Bone marrow (tissue), 2 donors: ENCODE measurements around the gene FAM83C.
A peak's percentile ranks its signal among the peaks of the same experiment; 100 is the strongest.
"Not testable (repeated sequence)": the region's sequence is repeated elsewhere in the genome, so short reads cannot be mapped to it uniquely, and the experiment has no call there.

ENCODE experiments used
- DNase-seq, 2 donors: peaks; one replicate each; lab custom pipeline; 2025; lab: John Stamatoyannopoulos, UW

The FAM83C gene

DNA sequence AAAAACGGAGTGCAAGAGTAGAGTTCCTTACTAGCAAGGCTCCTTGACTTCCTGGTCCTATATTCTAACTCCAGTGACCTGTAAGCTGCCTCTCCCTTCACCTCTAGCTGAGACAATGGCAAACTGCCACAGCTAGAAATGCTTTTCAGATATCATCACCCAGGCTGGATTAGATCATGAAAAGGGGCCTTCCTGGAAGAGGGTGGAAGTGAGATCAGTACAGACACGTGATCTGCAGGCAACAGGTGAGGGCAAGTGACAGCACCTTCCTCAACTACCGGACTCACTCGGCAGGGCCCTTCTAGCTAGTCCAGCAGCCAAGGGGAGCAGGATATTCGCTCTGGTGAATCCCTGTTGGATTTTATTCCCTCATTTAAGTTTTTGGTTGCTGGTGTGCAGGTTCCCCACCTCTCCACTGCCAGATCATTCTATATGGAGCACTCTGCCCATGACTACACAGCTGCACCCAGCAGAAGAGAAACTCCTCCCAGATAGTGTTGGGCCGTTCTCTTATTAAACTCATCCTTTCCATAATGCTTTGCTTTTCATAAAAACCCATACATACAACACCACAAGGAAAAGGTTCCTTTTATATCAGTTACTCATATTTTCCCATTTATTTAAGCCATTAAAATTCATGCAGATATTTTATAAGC lies 26.4 kb upstream of the FAM83C start:
- no peak for DNase-seq

- DNase-seq = no peak
Observed at GRCh38 chr20:35317416-35318210, 25.4 kb upstream of the FAM83C start.

DNA sequence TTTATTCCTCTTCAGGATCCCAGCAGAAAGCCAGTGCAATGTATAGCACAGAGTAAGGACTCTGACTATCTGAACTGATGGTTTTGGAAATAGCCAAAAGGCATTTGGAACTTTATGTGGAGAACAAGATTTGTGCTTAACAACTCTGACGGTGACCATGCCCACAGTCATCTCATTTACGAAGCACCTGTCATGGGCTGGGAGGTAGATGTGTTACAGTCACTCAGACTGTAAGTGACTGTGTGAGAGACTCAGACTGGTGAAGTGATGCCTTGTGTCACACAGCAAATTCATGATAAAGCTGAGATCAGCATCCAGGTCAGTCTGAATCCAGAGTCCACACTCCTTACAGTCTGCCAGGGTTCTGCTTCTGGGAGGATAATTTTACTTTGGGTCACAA lies 23.9 kb upstream of the FAM83C start:
- no peak for DNase-seq

GRCh38 chr20:35315632-35316020 lies 23.4 kb upstream of the FAM83C start:
- not testable (repeated sequence) for DNase-seq

GRCh38 chr20:35314816-35315631 lies 22.8 kb upstream of the FAM83C start:
- DNase-seq = no peak

DNA sequence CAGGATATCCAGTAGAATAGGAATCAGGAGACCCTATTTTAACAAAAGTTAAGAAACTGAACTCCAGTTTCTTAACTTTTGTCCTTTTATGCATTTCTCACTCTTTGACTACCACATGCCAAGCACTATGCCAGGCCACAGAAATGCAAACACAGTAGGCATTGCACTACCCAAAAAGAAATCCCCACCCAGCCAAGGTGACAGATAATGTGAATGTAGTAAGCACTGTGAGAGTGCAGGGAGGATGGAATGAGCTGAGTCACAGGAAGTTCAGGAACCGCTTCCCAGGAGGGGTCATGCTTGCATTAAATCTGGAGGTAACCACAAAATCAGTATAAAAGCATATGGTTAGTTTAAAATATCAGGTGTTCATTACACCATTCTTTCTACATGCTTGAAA lies 20.1 kb upstream of the FAM83C start:
- no peak for DNase-seq

DNA sequence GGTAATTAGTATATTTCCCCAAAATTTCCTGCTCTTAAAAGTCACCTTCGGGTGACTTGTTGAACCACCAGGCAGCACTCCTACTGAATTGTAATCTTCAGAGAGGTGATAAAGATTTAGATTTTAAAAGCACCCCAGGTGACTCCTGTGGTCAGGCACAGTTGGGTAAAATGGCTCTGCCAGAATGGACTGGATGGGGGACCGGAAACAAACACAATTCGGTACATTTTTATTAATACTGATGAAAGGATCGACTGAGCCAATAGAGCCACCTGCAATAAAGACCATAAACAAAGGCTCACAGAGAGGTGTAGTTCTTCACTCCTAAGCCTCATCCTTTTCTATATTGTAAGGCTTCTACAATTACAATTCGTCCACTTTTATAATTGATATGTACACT lies 19.6 kb upstream of the FAM83C start:
- DNase-seq = no peak

GRCh38 chr20:35311409-35311808 lies 19.2 kb upstream of the FAM83C start:
- DNase-seq = no peak

DNA sequence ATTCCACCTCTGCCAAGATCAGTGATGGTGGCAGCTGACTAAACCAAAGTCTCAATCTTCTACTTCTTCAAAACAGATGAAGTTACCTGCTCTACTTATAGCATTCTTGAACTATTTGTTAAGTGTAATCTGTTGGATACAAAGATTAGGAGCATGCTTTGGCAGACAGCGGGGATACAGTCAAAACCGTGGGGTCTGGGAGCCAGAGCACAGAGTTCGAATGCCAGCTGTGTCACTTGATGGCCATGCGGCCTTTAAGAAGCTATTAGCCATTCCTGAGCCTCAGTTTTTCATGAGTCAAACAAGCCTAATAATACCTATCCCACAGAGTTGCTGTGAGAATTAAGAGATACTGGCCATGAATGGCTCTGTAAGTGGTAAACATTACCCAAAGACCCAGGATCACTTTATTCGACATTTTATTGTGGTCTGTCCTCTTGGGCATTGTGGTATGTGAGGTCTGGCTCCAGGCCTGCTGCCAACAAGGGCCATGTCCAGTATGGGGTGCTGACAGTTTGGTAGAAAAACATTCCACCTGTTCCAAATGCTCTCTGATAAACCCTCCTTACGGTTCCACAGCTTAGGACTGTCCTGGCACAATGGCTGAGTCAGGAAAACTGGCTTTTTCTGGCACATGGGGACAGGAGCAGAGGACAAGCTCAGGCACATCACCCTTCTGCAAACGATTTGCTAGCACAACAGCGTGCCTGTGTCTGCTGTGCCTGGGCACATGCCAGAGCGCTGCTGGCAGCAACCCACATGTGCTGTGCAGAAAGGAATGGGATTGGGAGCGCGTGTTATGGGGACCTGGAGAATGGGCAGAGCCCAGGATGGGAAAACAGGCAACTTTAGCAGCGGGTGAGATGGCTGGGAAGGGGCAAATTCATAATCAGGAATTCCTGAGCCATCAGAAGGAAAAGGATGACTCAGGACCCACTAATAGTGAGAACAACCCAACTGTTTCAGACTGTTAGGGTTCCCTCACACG lies 15.7 kb upstream of the FAM83C start:
- DNase-seq = no peak

DNA sequence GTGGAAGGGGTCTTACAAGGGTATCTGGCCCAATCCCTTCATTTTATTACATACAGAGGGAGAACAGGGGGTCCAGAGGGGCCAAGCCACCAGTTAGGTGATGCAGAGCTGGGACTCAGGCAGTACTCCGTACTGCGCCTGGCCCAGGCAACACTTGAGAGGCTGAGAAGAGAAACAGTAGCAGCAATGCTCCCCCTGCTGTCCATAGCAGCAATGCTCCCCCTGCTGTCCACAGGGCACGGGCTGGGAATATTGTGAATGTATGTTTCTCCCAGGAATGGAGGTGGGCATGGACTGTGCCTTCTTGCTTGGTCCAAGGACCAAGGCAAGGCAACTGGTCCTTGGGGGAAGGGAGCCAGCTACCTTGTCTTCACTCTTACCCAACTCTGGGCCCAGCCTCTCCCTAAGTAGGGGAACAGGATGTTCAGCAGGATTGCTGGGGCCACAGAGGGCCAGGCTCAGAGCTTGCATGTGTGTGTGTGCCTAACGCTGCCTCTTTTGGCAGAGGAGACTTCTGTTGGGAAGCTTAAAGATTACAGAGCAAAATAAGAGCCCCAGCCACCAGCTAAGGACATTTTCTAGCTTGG lies 14.8 kb upstream of the FAM83C start:
- DNase-seq = peak in 1 of 2 donors; percentile 30

GRCh38 chr20:35305682-35306556 lies 13.7 kb upstream of the FAM83C start:
- peak; percentile 21 to 48 for DNase-seq

DNA sequence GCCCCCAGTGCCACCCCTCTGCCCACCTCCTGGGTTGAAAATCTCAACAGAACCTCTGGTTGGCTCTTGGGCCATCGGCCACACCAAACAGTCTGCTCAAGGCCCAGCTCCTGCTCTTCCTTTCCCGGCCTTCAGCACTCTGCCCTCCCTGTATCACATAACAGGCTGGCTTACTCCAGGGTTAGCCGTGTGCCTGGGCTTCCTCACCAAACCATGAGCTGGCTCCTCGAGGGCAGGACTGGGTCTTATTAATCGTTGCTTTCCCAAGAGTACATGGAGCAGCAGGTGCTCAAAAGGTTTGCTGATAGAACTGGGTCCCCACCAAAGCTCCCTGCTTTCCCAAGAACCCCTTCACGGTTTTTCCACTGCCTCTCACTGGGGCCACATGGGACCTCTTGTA lies 12.7 kb upstream of the FAM83C start:
- no peak for DNase-seq

DNA sequence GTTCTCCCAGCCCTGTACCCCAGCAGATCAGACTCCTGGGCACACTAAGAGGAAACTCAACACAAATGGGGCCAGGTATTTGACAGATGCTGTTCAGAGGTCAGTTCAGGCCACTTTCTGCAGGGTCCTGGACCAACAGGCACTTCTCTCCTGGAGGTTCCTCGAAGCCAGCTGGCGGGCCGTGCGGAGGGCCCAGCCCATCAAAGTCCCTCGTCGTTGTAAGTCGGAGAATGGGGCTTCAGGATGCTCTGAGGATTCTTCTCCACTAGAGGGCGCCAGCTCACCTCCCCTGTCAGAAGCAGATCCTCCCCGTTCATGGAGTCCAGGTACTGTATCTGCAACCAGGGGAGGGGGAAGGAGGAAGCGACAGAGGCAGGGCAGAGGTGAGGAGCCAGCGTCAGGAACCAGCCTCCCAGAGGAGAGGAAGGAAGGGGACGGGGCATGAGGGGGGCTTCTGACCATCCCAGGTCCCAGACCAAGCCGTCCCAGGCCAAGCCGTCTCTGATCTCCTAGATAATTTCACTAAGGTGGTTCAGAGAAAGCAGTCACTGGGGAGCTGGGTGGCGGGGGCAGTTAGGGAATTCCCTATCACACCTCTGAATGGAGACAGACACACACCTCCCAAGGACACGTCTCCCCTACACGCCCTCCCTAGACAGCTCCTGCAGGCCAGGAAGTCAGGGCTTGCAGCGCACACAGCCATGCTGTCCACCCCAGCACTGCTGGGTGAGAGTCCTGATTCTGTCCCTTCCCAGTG lies 11.7 kb upstream of the FAM83C start:
- peak; percentile 45 to 76 for DNase-seq

DNA sequence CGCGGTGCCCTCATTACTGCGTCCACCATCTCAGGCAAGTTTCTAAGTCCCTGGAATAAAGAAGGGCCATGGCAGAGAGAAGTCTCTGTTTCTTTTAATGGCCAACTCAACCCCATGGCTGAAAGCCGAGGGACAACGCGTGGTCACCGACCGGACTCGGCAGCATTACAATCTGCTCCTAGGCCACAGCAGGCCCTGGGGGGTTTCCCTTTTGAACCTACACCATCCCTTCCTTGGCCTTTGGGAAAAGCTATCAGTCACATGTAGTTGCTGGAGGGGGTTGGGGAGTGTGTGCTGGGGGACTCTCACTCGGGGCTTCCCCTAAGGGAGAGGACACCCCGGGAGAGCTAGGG lies 11.1 kb upstream of the FAM83C start:
- DNase-seq = no peak

DNA sequence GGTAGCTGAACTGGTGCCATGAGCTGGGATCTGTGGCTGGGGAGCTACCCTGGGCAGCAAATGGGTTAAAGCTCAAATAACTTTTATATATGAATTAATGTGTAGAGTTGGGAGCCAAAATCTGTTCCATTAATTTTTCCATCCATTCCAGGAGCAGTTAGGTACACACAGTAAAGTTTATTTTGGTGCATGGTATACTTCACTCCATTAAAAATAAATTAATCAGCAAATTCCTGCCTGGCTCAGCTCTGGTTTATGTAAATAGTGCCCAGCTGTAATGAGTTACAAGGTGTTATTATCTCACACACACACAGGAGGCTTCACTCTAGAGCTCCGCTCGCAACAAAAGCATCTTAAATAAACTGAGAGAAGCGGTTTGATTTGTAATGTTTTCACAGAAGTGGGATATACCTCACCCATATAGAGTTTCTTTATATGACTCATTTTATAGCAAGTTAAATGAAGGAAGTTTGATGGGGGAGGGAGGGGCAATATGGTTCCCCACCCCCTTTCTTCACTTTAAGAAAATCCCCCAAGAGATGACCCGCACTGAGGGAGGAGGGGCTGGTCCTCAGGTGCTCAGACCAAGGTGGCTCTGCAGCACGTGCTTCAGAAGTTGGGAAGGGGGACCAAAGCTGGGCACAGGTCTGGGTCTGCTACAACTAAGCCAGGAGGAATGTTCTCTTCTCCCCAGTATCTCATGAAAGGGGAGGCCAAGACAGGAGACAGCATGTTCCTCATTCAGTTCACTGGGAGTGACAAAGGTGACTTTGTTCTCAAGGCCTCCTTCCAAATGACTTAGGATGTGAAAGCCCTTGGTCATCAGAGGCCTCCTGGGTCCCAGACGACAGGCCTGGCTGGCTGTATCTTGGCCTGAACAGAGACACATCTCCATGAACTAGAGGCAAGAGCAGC lies 10.5 kb upstream of the FAM83C start:
- no peak for DNase-seq

DNA sequence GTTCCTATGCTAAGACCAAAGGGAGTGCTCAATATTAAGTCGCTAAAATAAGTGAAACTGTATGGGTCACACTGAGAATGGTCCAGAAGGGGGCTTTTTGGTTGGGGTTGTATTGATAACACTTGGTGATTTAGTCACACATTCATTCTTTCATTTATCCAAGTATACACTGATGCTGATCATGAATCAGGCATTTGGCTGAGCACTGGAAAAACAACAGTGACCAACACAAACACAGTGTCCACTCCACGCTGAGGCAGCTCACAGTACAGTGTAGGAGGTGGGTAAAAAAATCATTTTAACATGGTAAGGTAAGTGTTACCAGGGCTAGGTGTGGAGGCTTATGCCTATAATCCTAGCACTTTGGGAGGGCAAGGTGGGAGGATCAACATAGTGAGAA lies 9.2 kb upstream of the FAM83C start:
- no peak for DNase-seq

GRCh38 chr20:35300469-35301262 lies 8.4 kb upstream of the FAM83C start:
- no peak for DNase-seq

GRCh38 chr20:35299780-35300179 lies 7.6 kb upstream of the FAM83C start:
- no peak for DNase-seq
